Trophoblast cell (in vitro differentiated cells and primary cell): Measurements from ENCODE around the gene FNDC3B.

Source experiments
- DNase-seq, 2 donors: peaks; one replicate each; pipeline ENCODE4 v3.0.0-alpha.2; 2016
- H2AFZ ChIP-seq: 2 replicates; pipeline ENCODE4 v1.6.1; 2013; ENCODE audit warnings: low read length, moderate library complexity, mild to moderate bottlenecking; ENCODE audit not compliant: insufficient read depth, poor library complexity
- H2AK5ac ChIP-seq: 2 replicates; pipeline ENCODE4 v1.6.1; 2013; ENCODE audit warnings: mild to moderate bottlenecking, low read length
- H2BK120ac ChIP-seq: 2 replicates; pipeline ENCODE4 v1.6.1; 2013; ENCODE audit warnings: low read length, mild to moderate bottlenecking, moderate library complexity; ENCODE audit not compliant: insufficient read depth, poor library complexity
- H2BK12ac ChIP-seq: 2 replicates; pipeline ENCODE4 v1.6.1; 2013; ENCODE audit warnings: mild to moderate bottlenecking, low read length, moderate library complexity
- H2BK5ac ChIP-seq: 2 replicates; pipeline ENCODE4 v1.6.1; 2013; ENCODE audit warnings: low read length, low read depth, moderate library complexity, mild to moderate bottlenecking; ENCODE audit not compliant: poor library complexity
- H3K14ac ChIP-seq: 2 replicates; pipeline ENCODE4 v1.6.1; 2013; ENCODE audit warnings: mild to moderate bottlenecking, low read length
- H3K18ac ChIP-seq: 2 replicates; pipeline ENCODE4 v1.6.1; 2013; ENCODE audit warnings: mild to moderate bottlenecking, low read length
- H3K23ac ChIP-seq: 2 replicates; pipeline ENCODE4 v1.6.1; 2013; ENCODE audit warnings: low read length
- H3K27ac ChIP-seq: 2 replicates; pipeline ENCODE4 v1.5.1; 2013; ENCODE audit warnings: low read depth, mild to moderate bottlenecking, inconsistent platforms, low read length, moderate library complexity
- H3K27me3 ChIP-seq: 2 replicates; pipeline ENCODE4 v1.6.1; 2013; ENCODE audit warnings: inconsistent platforms, mild to moderate bottlenecking, low read length, moderate library complexity; ENCODE audit not compliant: insufficient read depth
- H3K36me3 ChIP-seq, 2 experiments: 1 replicate in 1 of 2; 2 replicates in 1 of 2; pipeline ENCODE4 v1.6.1; 2013; ENCODE audit warnings: low read length in 2 of 2, mild to moderate bottlenecking in 2 of 2, moderate library complexity in 1 of 2; ENCODE audit not compliant: insufficient read depth in 2 of 2, control insufficient read depth in 1 of 2
- H3K4ac ChIP-seq: 2 replicates; pipeline ENCODE4 v1.6.1; 2013; ENCODE audit warnings: low read depth, mild to moderate bottlenecking, low read length, moderate library complexity
- H3K4me1 ChIP-seq, 2 experiments: 1 replicate in 1 of 2; 2 replicates in 1 of 2; pipeline ENCODE4 v1.6.1; 2013; ENCODE audit warnings: low read length in 2 of 2, mild to moderate bottlenecking in 2 of 2, moderate library complexity in 1 of 2; ENCODE audit not compliant: insufficient read depth in 2 of 2, control insufficient read depth in 1 of 2
- H3K4me2 ChIP-seq: 2 replicates; pipeline ENCODE4 v1.6.1; 2013; ENCODE audit warnings: inconsistent platforms, mild to moderate bottlenecking, low read length, moderate library complexity
- H3K4me3 ChIP-seq: 2 replicates; pipeline ENCODE4 v1.5.1; 2013; ENCODE audit warnings: mild to moderate bottlenecking, low read depth, low read length, inconsistent platforms
- H3K79me1 ChIP-seq: one replicate; pipeline ENCODE4 v1.6.1; 2013; ENCODE audit warnings: low read length
- H3K79me2 ChIP-seq: 2 replicates; pipeline ENCODE4 v1.6.1; 2013; ENCODE audit warnings: low read length, mild to moderate bottlenecking; ENCODE audit not compliant: control insufficient read depth, insufficient read depth, poor library complexity
- H3K9ac ChIP-seq: 2 replicates; pipeline ENCODE4 v1.6.1; 2013; ENCODE audit warnings: mild to moderate bottlenecking, low read length
- H3K9me3 ChIP-seq: 2 replicates; pipeline ENCODE4 v1.6.1; 2013; ENCODE audit warnings: low read depth, mild to moderate bottlenecking, control low read depth, inconsistent platforms, low read length; ENCODE audit not compliant: insufficient read depth
- H4K12ac ChIP-seq: 2 replicates; pipeline ENCODE4 v1.6.1; 2013; ENCODE audit warnings: low read depth, mild to moderate bottlenecking, low read length, moderate library complexity
- H4K8ac ChIP-seq: 2 replicates; pipeline ENCODE4 v1.6.1; 2013; ENCODE audit warnings: low read depth, mild to moderate bottlenecking, low read length, moderate library complexity
- H4K91ac ChIP-seq: one replicate; pipeline ENCODE4 v1.6.1; 2013; ENCODE audit warnings: low read depth, mild to moderate bottlenecking, low read length, moderate library complexity
- WGBS: extraction: QIAGEN DNeasy Blood & Tissue Kit; methylation state at CpG from one replicate; pipeline ENCODE4 v1.1.7; 2013; ENCODE audit warnings: missing lambda C conversion rate; ENCODE audit not compliant: insufficient read length, insufficient coverage; ENCODE audit errors: extremely low coverage; 5-methylcytosine and 5-hydroxymethylcytosine counted together

The FNDC3B gene

GRCh38 chr3:172059532-172059931, 20.2 kb downstream of the FNDC3B start:
- no peak for DNase-seq
- Histone ChIP-seq H3K18ac (no peak overlapping the region), H3K79me1 (no peaks in the 10 kb centered on the region), H3K4ac (no peak overlapping the region), H4K12ac (no peak overlapping the region), H3K9me3 (no peaks in the 10 kb centered on the region), H3K4me1 (no peaks in the 10 kb centered on the region), H3K36me3 (peaks cover 3 to 6% of the 10 kb centered on the region in 2 experiments), H2BK12ac (no peak overlapping the region), H2BK5ac (no peak overlapping the region), H3K27me3 (no peaks in the 10 kb centered on the region), H3K14ac (no peak overlapping the region), H3K9ac (no peak overlapping the region), H3K4me3 (no peak overlapping the region), H2BK120ac (no peak overlapping the region), H4K91ac (no peak overlapping the region), H2AFZ (no peak overlapping the region), H3K79me2 (no peaks in the 10 kb centered on the region), H4K8ac (no peak overlapping the region), H2AK5ac (no peak overlapping the region), H3K4me2 (no peak overlapping the region), H3K23ac (no peak overlapping the region), H3K27ac (no peak overlapping the region)
- no CpG with 5 or more reads among the region's 3 CpGs for WGBS

DNA sequence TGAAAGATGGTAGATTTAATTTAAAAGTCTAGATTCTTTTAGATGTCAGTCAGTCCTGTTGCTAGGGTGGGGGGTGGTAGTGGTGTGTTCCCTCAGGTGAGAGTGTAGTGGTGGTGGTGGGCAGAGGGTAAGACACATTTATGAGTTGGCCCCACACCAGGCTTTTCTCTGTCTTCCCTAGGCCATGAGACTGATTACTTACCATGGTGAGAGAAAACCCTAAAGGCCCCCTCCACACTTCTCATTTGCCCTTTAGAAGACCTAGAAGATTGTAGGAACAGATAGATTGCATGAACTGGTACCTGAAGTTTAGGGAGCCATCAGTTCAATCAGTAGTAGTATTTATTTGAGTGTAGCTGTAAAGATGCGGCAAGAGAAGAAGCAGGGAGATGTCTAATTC, 20.9 kb downstream of the FNDC3B start:
- no peak for DNase-seq
- Histone ChIP-seq H3K4me3 (no peak overlapping the region), H2BK12ac (no peak overlapping the region), H4K8ac (no peak overlapping the region), H3K14ac (no peak overlapping the region), H2BK120ac (no peak overlapping the region), H4K12ac (no peak overlapping the region), H3K9ac (no peak overlapping the region), H3K27me3 (no peaks in the 10 kb centered on the region), H3K4me1 (no peaks in the 10 kb centered on the region), H3K4ac (no peak overlapping the region), H3K27ac (no peak overlapping the region), H3K18ac (no peak overlapping the region), H3K79me1 (no peaks in the 10 kb centered on the region), H2AFZ (no peak overlapping the region), H4K91ac (no peak overlapping the region), H3K4me2 (no peak overlapping the region), H3K9me3 (no peaks in the 10 kb centered on the region), H3K79me2 (no peaks in the 10 kb centered on the region), H2AK5ac (no peak overlapping the region), H3K36me3 (peaks cover 2 to 5% of the 10 kb centered on the region in 2 experiments), H3K23ac (no peak overlapping the region), H2BK5ac (no peak overlapping the region)
- no CpG with 5 or more reads among the region's 1 CpG for WGBS

- DNase-seq = peak in 1 of 2 donors; percentile 41
- Histone ChIP-seq H3K23ac (no peak overlapping the region), H3K27ac (no peak overlapping the region), H3K4me1 (peaks cover 0 to 3% of the 10 kb centered on the region in 2 experiments), H3K4me3 (no peak overlapping the region), H3K79me2 (no peaks in the 10 kb centered on the region), H3K9me3 (no peaks in the 10 kb centered on the region), H3K4me2 (no peak overlapping the region), H4K8ac (no peak overlapping the region), H2BK12ac (no peak overlapping the region), H3K79me1 (no peaks in the 10 kb centered on the region), H4K91ac (no peak overlapping the region), H4K12ac (no peak overlapping the region), H3K36me3 (peaks cover 0 to 3% of the 10 kb centered on the region in 2 experiments), H3K18ac (no peak overlapping the region), H2AK5ac (no peak overlapping the region), H2BK5ac (no peak overlapping the region), H3K9ac (no peak overlapping the region), H2BK120ac (no peak overlapping the region), H3K14ac (no peak overlapping the region), H3K27me3 (no peaks in the 10 kb centered on the region), H3K4ac (peak overlapping the region; percentile 73), H2AFZ (no peak overlapping the region)
- WGBS = no CpG with 5 or more reads among the region's 4 CpGs
These were observed 22.4 kb downstream of the FNDC3B start for GRCh38 chr3:172061724-172062184.

- Histone ChIP-seq H3K4me2 (no peak overlapping the region), H2BK5ac (no peak overlapping the region), H2AK5ac (no peak overlapping the region), H3K14ac (no peak overlapping the region), H3K9ac (no peak overlapping the region), H3K36me3 (peaks cover under 1 to 3% of the 10 kb centered on the region in 2 experiments), H3K79me2 (no peaks in the 10 kb centered on the region), H3K79me1 (no peaks in the 10 kb centered on the region), H4K8ac (no peak overlapping the region), H4K12ac (no peak overlapping the region), H4K91ac (no peak overlapping the region), H3K4me1 (peaks cover 0 to 4% of the 10 kb centered on the region in 2 experiments), H2BK120ac (no peak overlapping the region), H3K9me3 (no peaks in the 10 kb centered on the region), H3K27ac (no peak overlapping the region), H3K4ac (no peak overlapping the region), H2BK12ac (no peak overlapping the region), H3K27me3 (no peaks in the 10 kb centered on the region), H2AFZ (no peak overlapping the region), H3K18ac (no peak overlapping the region), H3K23ac (no peak overlapping the region), H3K4me3 (no peak overlapping the region)
- WGBS = 100% methylated on average over 2 of the region's 3 CpGs
- DNase-seq = no peak
These were observed 23.4 kb downstream of the FNDC3B start for GRCh38 chr3:172062761-172063160.
